HepG2 (cell line): ENCODE measurements around the gene CLIP2. TPM values are rescaled to one million over a fixed set of nuclear protein-coding genes. Genes with fewer than 3 reads are reported as not detected.

Experiments
- MTF2 ChIP-seq: sonication (generic); formaldehyde crosslinking; IDR thresholded peaks from 2 replicates; pipeline ENCODE4 v1.5.0; 2020; ENCODE audit warnings: missing genetic modification reagents, borderline replicate concordance
- SSRP1 ChIP-seq: IDR thresholded peaks from 2 replicates; pipeline ENCODE4 v1.6.1; 2016; ENCODE audit warnings: control low read depth
- ZBTB42 ChIP-seq: sonication (generic); formaldehyde crosslinking; IDR thresholded peaks from 2 replicates; pipeline ENCODE4 v1.5.0; 2020; ENCODE audit warnings: mild to moderate bottlenecking, missing genetic modification reagents
- ZNF121 ChIP-seq: sonication (generic); formaldehyde crosslinking; IDR thresholded peaks from 2 replicates; pipeline ENCODE4 v1.5.0; 2020; ENCODE audit warnings: mild to moderate bottlenecking, missing genetic modification reagents
- ZNF20 ChIP-seq: sonication (generic); formaldehyde crosslinking; IDR thresholded peaks from 2 replicates; pipeline ENCODE4 v1.4.0; 2020; ENCODE audit warnings: mild to moderate bottlenecking, moderate library complexity, missing genetic modification reagents
- ZNF274 ChIP-seq: sonication (generic); formaldehyde crosslinking; IDR thresholded peaks from 2 replicates; pipeline ENCODE4 v1.5.1; 2020; ENCODE audit warnings: mild to moderate bottlenecking, missing genetic modification reagents
- ZNF616 ChIP-seq: sonication (generic); formaldehyde crosslinking; IDR thresholded peaks from 2 replicates; pipeline ENCODE4 v1.5.0; 2020; ENCODE audit warnings: low read depth, mild to moderate bottlenecking, missing genetic modification reagents
- polyA plus RNA-seq, 8 experiments: library from polyadenylated mRNA; depleted of rRNA in 3 of 8; stranded (reverse) in 7 of 8; unstranded in 1 of 8; fragments of >200 nt; fragmentation: Illumina TruSeq in 4 of 8; extraction: Trizol in 4 of 8; gene quantifications; 2 replicates each; pipeline versions ENCODE4 v1.2.1 to v1.2.3, GENCODE V29; 2011 to 2016; ENCODE audit warnings: low read depth in 4 of 8, missing spikeins in 1 of 8, mixed read lengths in 1 of 8; ENCODE audit not compliant: insufficient read depth in 1 of 8
- total RNA-seq, 5 experiments: library from RNA; depleted of rRNA; stranded (reverse); fragments of >200 nt; fragmentation: Illumina TruSeq; extraction: Trizol; gene quantifications; 2 replicates each; pipeline ENCODE4 v1.2.3, GENCODE V29; 2016; ENCODE audit warnings: low read depth in 1 of 5
- TF ChIP-seq, protein P1 (sequence below), 2 experiments: fragments of 450-650 bp in 1 of 2; sonication (generic) in 1 of 2; formaldehyde crosslinking in 1 of 2; IDR thresholded peaks; 2 replicates each; pipeline versions ENCODE4 v1.6.1 to v1.8.0; 2016 to 2022; ENCODE audit warnings: antibody characterized with exemption in 1 of 2, mild to moderate bottlenecking in 1 of 2, missing genetic modification reagents in 1 of 2
- TF ChIP-seq, protein P2 (sequence below): sonication (generic); formaldehyde crosslinking; IDR thresholded peaks from 2 replicates; pipeline ENCODE4 v1.4.0; 2020; ENCODE audit warnings: mild to moderate bottlenecking, missing genetic modification reagents
- TF ChIP-seq, protein P3 (sequence below): IDR thresholded peaks from 2 replicates; pipeline ENCODE4 v1.6.1; 2016; ENCODE audit warnings: low read depth, control low read depth
- TF ChIP-seq, protein P4 (sequence below): sonication (generic); formaldehyde crosslinking; IDR thresholded peaks from 2 replicates; pipeline ENCODE4 v1.4.0; 2020; ENCODE audit warnings: missing genetic modification reagents

The CLIP2 gene
- total and polyA plus RNA-seq, 2 of the 13 experiments (the other 11 are each of a cell fraction or from before 2014, with no cell fraction given), result 6.5 to 17.4 TPM

DNA sequence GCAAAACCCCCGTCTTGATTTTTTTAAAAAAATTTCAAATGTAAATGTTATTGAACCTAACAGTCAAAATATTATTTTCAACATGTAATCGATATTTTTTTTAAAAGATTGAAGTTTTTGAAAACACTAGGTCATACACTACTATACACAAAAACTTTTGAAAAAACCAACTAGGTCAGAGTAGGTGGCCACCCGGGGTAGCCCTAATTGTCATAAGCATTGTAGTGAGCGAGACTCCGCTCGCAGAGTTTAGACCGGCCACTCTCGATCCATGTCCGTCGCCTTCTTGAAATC, 35.4 kb upstream of the CLIP2 start (continued):
- TF ChIP-seq, protein P1, sequence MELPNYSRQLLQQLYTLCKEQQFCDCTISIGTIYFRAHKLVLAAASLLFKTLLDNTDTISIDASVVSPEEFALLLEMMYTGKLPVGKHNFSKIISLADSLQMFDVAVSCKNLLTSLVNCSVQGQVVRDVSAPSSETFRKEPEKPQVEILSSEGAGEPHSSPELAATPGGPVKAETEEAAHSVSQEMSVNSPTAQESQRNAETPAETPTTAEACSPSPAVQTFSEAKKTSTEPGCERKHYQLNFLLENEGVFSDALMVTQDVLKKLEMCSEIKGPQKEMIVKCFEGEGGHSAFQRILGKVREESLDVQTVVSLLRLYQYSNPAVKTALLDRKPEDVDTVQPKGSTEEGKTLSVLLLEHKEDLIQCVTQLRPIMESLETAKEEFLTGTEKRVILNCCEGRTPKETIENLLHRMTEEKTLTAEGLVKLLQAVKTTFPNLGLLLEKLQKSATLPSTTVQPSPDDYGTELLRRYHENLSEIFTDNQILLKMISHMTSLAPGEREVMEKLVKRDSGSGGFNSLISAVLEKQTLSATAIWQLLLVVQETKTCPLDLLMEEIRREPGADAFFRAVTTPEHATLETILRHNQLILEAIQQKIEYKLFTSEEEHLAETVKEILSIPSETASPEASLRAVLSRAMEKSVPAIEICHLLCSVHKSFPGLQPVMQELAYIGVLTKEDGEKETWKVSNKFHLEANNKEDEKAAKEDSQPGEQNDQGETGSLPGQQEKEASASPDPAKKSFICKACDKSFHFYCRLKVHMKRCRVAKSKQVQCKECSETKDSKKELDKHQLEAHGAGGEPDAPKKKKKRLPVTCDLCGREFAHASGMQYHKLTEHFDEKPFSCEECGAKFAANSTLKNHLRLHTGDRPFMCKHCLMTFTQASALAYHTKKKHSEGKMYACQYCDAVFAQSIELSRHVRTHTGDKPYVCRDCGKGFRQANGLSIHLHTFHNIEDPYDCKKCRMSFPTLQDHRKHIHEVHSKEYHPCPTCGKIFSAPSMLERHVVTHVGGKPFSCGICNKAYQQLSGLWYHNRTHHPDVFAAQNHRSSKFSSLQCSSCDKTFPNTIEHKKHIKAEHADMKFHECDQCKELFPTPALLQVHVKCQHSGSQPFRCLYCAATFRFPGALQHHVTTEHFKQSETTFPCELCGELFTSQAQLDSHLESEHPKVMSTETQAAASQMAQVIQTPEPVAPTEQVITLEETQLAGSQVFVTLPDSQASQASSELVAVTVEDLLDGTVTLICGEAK (IDR thresholded peaks at IDR 0.05), result no peak
- TF ChIP-seq, protein P1 (CRISPR knock-in tag; IDR thresholded peaks at IDR 0.05), result no peak
- TF ChIP-seq ZNF20 (CRISPR knock-in tag), result 0 out of 2 replicates have a peak, but pooled peaks have one; percentile 33
- TF ChIP-seq, protein P2, sequence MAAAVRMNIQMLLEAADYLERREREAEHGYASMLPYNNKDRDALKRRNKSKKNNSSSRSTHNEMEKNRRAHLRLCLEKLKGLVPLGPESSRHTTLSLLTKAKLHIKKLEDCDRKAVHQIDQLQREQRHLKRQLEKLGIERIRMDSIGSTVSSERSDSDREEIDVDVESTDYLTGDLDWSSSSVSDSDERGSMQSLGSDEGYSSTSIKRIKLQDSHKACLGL (CRISPR knock-in tag), result no peak
- TF ChIP-seq ZNF274 (CRISPR knock-in tag), result no peak
- TF ChIP-seq, protein P3, sequence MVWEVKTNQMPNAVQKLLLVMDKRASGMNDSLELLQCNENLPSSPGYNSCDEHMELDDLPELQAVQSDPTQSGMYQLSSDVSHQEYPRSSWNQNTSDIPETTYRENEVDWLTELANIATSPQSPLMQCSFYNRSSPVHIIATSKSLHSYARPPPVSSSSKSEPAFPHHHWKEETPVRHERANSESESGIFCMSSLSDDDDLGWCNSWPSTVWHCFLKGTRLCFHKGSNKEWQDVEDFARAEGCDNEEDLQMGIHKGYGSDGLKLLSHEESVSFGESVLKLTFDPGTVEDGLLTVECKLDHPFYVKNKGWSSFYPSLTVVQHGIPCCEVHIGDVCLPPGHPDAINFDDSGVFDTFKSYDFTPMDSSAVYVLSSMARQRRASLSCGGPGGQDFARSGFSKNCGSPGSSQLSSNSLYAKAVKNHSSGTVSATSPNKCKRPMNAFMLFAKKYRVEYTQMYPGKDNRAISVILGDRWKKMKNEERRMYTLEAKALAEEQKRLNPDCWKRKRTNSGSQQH (CRISPR knock-in tag), result no peak
- TF ChIP-seq SSRP1 (CRISPR knock-in tag), result no peak
- 0 out of 2 replicates have a peak, but pooled peaks have one; percentile 35 for TF ChIP-seq ZNF121 (CRISPR knock-in tag)
- TF ChIP-seq MTF2 (CRISPR knock-in tag), result no peak
- TF ChIP-seq, protein P4, sequence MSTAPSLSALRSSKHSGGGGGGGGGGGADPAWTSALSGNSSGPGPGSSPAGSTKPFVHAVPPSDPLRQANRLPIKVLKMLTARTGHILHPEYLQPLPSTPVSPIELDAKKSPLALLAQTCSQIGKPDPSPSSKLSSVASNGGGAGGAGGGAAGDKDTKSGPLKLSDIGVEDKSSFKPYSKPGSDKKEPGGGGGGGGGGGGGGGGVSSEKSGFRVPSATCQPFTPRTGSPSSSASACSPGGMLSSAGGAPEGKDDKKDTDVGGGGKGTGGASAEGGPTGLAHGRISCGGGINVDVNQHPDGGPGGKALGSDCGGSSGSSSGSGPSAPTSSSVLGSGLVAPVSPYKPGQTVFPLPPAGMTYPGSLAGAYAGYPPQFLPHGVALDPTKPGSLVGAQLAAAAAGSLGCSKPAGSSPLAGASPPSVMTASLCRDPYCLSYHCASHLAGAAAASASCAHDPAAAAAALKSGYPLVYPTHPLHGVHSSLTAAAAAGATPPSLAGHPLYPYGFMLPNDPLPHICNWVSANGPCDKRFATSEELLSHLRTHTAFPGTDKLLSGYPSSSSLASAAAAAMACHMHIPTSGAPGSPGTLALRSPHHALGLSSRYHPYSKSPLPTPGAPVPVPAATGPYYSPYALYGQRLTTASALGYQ (CRISPR knock-in tag), result no peak
- TF ChIP-seq ZNF616 (CRISPR knock-in tag), result no peak
- TF ChIP-seq ZBTB42 (CRISPR knock-in tag), result no peak
- TF ChIP-seq, all 625 proteins: peak for 3
